Colonic mucosa (tissue), 4 donors: ENCODE measurements around the gene C19orf73. TPM values are rescaled to one million over a fixed set of nuclear protein-coding genes. Genes with fewer than 3 reads are reported as not detected.

Experiments
- DNase-seq: peaks from one replicate; pipeline ENCODE4 v3.0.0-alpha.2; 2020
- H3K27ac ChIP-seq: fragments of 200-600 bp; one replicate; pipeline ENCODE4 v1.8.0; 2021
- H3K27me3 ChIP-seq: fragments of 200-600 bp; one replicate; pipeline ENCODE4 v1.8.0; 2021
- H3K36me3 ChIP-seq: fragments of 200-600 bp; one replicate; pipeline ENCODE4 v1.8.0; 2021
- H3K4me1 ChIP-seq: fragments of 200-600 bp; one replicate; pipeline ENCODE4 v1.8.0; 2021; ENCODE audit warnings: mild to moderate bottlenecking
- H3K4me3 ChIP-seq: fragments of 200-600 bp; one replicate; pipeline ENCODE4 v1.8.0; 2021
- H3K9ac ChIP-seq, 2 donors: one replicate each; pipeline ENCODE4 v1.7.0; 2013; ENCODE audit warnings: control low read depth in 2 of 2, low read depth in 2 of 2, low read length in 2 of 2
- H3K9me3 ChIP-seq: fragments of 200-600 bp; one replicate; pipeline ENCODE4 v1.8.0; 2021
- CTCF ChIP-seq: fragments of 200-600 bp; IDR thresholded peaks from one replicate; pipeline ENCODE4 v1.8.0; 2022; ENCODE audit warnings: antibody characterized with exemption, mild to moderate bottlenecking
- intact Hi-C: fragments of 100-400 bp; cut with DNase I; formaldehyde crosslinking; loops from one replicate; pipeline ENCODE4 v1.14.1; 2022
- total RNA-seq, 2 donors: library from RNA; stranded (reverse); fragmentation: NEBNext Ultra II Directional in 1 of 2; extraction: Animal tissue kit (Norgen Biotek cat#: 25700) in 1 of 2; gene quantifications; one replicate each; pipeline ENCODE4 v1.2.1, GENCODE V29; 2021
- donor health status: healthy.
- donor health status: DM: no; HTN: no; CAD: no.
- donor health status: DM: no; HTN: no; CAD: no.

Gene C19orf73
- total RNA-seq, 2 donors from 2014 or later, result 3.5 to 4.8 TPM

GRCh38 chr19:49135686-49136085 lies 16.7 kb upstream of the C19orf73 start:
- H3K27ac ChIP-seq, result no peak overlapping the region
- H3K27me3 ChIP-seq, result no peaks in the 10 kb centered on the region
- no peak for DNase-seq
- H3K4me1 ChIP-seq, result no peaks in the 10 kb centered on the region
- no peak for TF ChIP-seq CTCF
- intact Hi-C loops, result no loop called here
- no peak overlapping the region for H3K9ac ChIP-seq
- H3K9me3 ChIP-seq, result no peaks in the 10 kb centered on the region
- no peaks in the 10 kb centered on the region for H3K36me3 ChIP-seq
- no peak overlapping the region for H3K4me3 ChIP-seq

GRCh38 chr19:49133621-49134454 lies 14.9 kb upstream of the C19orf73 start:
- intact Hi-C loops, result no loop called here
- H3K4me1 ChIP-seq, result no peaks in the 10 kb centered on the region
- peak overlapping the region; percentile 6 for H3K4me3 ChIP-seq
- peak; percentile 92 for DNase-seq
- no peaks in the 10 kb centered on the region for H3K36me3 ChIP-seq
- H3K9ac ChIP-seq, result no peak overlapping the region
- H3K9me3 ChIP-seq, result no peaks in the 10 kb centered on the region
- H3K27me3 ChIP-seq, result no peaks in the 10 kb centered on the region
- no peak for TF ChIP-seq CTCF
- H3K27ac ChIP-seq, result peak overlapping the region; percentile 33

GRCh38 chr19:49132974-49133609 lies 14.1 kb upstream of the C19orf73 start:
- H3K4me3 ChIP-seq, result peak overlapping the region; percentile 6
- peak; percentile 70 for DNase-seq
- H3K27me3 ChIP-seq, result no peaks in the 10 kb centered on the region
- intact Hi-C loops, result no loop called here
- no peaks in the 10 kb centered on the region for H3K9me3 ChIP-seq
- no peaks in the 10 kb centered on the region for H3K4me1 ChIP-seq
- TF ChIP-seq CTCF, result no peak
- peak overlapping the region; percentile 33 for H3K27ac ChIP-seq
- no peak overlapping the region for H3K9ac ChIP-seq
- no peaks in the 10 kb centered on the region for H3K36me3 ChIP-seq

- DNase-seq, result no peak
- Histone ChIP-seq H3K36me3 (no peaks in the 10 kb centered on the region), H3K4me1 (no peaks in the 10 kb centered on the region), H3K4me3 (no peak overlapping the region), H3K27ac (no peak overlapping the region), H3K9me3 (no peaks in the 10 kb centered on the region), H3K27me3 (no peaks in the 10 kb centered on the region), H3K9ac (no peak overlapping the region)
- TF ChIP-seq CTCF, result no peak
- intact Hi-C loops, result no loop called here
These were observed 11.4 kb upstream of the C19orf73 start for GRCh38 chr19:49130325-49130724.

- intact Hi-C loops, result no loop called here
- H3K4me3 ChIP-seq, result no peak overlapping the region
- H3K27me3 ChIP-seq, result no peaks in the 10 kb centered on the region
- no peaks in the 10 kb centered on the region for H3K9me3 ChIP-seq
- H3K9ac ChIP-seq, result no peak overlapping the region
- no peak for TF ChIP-seq CTCF
- H3K27ac ChIP-seq, result no peak overlapping the region
- DNase-seq, result peak; percentile 68
- no peaks in the 10 kb centered on the region for H3K36me3 ChIP-seq
- no peaks in the 10 kb centered on the region for H3K4me1 ChIP-seq
These were observed 10.3 kb upstream of the C19orf73 start for GRCh38 chr19:49129238-49129583.
